HK-2 (cell line): Measurements from ENCODE around the gene CPT1C.

Experiments
- DNase-seq: peaks from one replicate; pipeline ENCODE4 v3.0.0-alpha.2; 2018; ENCODE audit not compliant: unreplicated experiment

The CPT1C gene

GRCh38 chr19:49660338-49660961 is 30.5 kb upstream of the CPT1C start:
- no peak for DNase-seq

- no peak for DNase-seq
These were observed 28.9 kb upstream of the CPT1C start for GRCh38 chr19:49662011-49662410.

- no peak for DNase-seq
These were observed 27.7 kb upstream of the CPT1C start for GRCh38 chr19:49663224-49663623.

GRCh38 chr19:49664171-49665035 is 26.5 kb upstream of the CPT1C start:
- DNase-seq = peak; percentile 95

GRCh38 chr19:49665036-49665350 is 25.9 kb upstream of the CPT1C start:
- no peak for DNase-seq

GRCh38 chr19:49665351-49666119 is 25.4 kb upstream of the CPT1C start, which contains the start of the genes BCL2L12 and IRF3:
Gene BCL2L12 (plus strand): TSS chr19:49665933. CDS start chr19:49666693, 760 bp downstream.
Gene IRF3 (minus strand): TSS chr19:49665857. CDS start chr19:49664838, 1,019 bp downstream.
- peak; percentile 98 for DNase-seq

- no peak for DNase-seq
These were observed 24.8 kb upstream of the CPT1C start for GRCh38 chr19:49666120-49666444.

- DNase-seq = no peak
These were observed 23.4 kb upstream of the CPT1C start for GRCh38 chr19:49667473-49667872.

GRCh38 chr19:49669516-49669915 is 21.4 kb upstream of the CPT1C start:
- no peak for DNase-seq

- no peak for DNase-seq
These were observed 18.6 kb upstream of the CPT1C start for GRCh38 chr19:49672131-49672919.

GRCh38 chr19:49676136-49676783 is 14.7 kb upstream of the CPT1C start:
- no peak for DNase-seq

- peak; percentile 100 for DNase-seq
These were observed 14.1 kb upstream of the CPT1C start for GRCh38 chr19:49676784-49677230.

GRCh38 chr19:49677231-49677900 is 13.6 kb upstream of the CPT1C start, which contains the start of gene PRMT1:
Gene PRMT1 (plus strand): TSS chr19:49677271. CDS start chr19:49677281, 10 bp downstream.
- no peak for DNase-seq

GRCh38 chr19:49677901-49678674 is 12.8 kb upstream of the CPT1C start:
- peak; percentile 75 for DNase-seq

- DNase-seq = no peak
These were observed 11.7 kb upstream of the CPT1C start for GRCh38 chr19:49678985-49679770.

GRCh38 chr19:49679771-49680413 is 11.0 kb upstream of the CPT1C start:
- DNase-seq = no peak

- peak; percentile 89 for DNase-seq
These were observed 10.2 kb upstream of the CPT1C start for GRCh38 chr19:49680421-49681351.
